NCI-H2196 (cell line): ENCODE results near the gene VSIG10L2.

Experiments
- DNase-seq: peaks from one replicate; lab custom pipeline; 2025; ENCODE audit not compliant: unreplicated experiment; lab: John Stamatoyannopoulos, UW

The VSIG10L2 gene

DNA sequence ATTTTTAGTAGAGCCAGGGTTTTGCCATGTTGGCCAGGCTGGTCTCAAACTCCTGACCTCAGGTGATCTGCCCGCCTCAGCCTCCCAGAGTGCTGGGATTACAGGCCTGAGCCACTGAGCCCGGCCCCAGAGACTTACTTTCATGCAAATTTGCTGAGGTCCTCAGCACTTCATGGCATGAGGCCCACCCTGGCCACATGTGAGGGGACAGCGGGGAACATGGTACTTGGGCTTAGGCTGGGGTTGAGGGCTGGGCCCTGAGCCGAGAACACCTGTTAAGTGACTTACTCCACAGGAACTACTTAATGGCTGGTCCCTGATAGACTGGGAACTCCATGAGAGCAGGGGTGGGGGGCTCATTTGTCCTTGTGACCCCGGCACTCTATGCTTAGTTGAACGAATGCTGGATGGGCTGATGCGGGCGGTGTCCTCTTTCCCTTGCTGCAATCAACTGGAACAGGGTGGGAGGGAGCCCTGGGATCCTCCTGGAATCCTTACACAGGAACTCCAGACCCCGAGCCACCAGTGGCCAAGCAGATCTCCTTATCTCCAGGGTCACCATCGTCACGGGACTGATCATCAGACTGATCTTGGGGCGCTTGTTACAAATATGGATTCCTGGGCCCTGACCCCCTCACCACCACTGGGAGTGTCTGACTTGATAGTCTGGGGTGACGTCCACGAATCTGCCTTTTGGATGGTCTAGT lies 1.0 kb downstream of the VSIG10L2 start:
- DNase-seq: no peak

DNA sequence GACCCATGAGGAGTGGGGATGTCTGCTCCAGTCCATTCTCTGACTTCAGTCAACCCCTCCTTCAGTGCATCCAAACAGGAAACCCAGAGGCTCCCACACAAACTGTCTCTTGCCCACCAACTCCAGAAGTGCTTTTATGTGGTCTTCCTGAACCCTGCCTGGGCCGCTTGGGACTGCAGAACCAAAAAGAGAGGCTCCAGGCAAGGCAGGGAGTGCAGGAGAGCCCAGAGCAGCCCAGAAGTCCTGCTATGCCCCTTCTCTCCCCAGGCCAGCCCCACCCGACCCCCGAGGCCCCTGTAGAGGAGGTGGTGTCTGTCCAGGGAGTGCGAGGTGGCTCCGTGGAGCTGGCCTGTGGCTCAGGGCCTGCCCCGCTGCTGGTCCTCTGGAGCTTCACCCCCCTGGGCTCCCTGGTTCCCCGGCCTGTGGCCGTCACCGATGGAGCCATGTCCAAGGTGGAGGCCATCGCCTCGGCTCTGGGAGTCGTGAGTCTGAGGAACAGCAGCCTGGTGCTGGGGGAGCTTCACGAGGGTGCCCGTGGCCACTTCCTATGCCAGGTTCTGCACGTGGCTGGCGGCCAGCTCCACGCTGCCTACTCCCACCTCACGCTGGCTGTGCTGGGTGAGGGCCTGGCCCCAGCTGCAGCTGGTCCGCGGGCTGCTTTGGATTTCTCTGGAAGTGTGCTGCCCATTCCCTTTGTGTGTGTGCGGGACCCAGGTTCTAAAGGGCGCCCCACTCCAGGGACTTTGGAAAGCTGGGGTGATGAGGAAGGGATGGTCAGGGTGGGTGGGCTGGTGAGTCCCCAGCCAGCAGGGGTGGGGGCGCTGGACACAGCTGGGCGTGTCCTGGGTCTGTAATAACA lies 1.8 kb downstream of the VSIG10L2 start:
- DNase-seq: no peak

DNA sequence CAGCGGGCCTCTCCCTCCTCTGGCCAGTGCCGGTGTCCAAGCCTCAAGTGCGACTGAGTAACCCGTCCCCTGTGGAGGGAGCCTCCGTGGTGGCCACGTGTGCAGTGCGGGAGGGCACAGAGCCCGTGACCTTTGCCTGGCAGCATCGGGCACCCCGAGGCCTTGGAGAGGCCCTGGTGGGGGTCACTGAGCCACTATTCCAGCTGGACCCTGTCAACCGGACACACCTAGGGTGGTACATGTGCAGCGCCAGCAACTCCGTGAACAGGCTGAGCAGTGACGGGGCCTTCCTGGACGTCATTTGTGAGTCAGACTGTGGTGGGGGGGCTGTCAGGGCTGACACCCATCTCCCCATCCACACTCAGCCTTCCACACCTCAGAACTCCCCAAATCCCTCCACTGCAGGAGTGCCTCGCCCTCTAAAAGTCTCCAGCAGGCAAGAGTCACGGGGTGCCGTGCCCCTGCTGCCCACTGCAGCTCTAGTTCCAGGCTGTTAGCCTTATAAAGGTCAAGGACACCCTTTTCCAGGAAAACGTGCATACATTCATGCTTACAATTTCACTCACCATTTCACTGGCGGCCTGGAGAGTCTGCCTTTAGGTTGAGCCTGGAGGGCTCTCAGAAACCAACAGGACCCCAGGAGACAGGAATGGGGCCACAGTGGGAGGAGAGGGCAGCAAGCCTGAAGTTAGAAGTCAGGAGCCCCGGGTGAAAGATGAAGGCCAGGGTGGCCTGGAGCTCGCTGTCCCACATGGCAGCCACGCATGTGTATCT lies 2.6 kb downstream of the VSIG10L2 start:
- no peak for DNase-seq

DNA sequence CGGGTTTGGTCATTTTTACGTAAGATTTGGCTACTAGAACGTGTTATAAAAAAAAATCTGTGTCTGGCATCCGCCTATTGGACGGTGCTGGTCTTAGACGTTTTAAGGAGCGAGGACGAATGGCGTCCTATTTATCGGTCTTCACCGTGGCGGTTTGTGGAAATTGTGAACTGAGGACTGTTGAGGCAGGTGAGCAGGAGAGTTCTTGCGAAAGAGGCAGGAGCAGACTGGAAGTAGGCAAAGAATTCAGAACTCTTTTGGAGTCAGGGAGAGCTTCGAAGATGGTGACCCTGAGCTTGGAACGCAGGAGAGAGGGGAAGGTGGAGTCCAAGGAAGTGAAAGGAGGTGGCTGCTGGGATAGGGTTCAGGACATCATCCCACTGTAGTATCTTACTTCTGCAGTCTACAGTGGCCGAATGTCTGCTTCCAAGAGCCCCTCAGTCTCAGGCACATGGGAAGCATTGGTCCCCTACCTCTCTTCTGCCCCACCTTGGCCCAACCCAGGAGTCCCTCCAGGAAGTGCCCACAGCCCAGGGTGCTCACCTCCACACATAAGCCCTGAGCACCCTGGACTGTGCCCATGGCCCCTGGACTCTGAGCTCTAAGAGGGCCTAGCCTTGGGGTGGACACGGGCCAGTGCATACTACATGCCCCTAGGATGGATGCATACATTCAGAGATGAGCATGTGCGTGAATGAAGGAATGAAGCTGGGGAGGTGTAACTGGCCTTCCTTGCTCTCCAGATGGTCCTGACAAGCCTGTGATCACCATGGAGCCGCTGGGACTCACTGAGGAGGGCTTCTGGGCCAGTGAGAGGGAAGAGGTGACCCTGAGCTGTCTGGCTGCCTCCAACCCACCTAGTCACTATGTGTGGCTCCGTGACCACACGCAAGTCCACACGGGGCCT lies 3.7 kb downstream of the VSIG10L2 start:
- no peak for DNase-seq

DNA sequence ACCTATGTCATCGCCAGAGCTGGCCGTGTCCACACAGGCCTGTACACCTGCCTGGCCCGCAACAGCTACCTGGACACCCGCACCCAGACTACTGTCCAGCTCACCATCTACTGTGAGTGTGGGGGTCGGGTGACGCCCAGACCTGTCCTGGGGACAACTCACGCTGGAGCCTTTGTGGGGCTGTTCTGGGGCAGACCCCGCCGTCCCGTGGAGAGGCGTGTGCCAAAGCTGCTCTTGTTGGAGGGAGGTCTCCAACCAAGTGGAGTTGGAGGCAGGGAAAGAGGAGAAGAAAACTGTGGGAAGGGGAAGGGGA lies 4.3 kb downstream of the VSIG10L2 start:
- DNase-seq: no peak

DNA sequence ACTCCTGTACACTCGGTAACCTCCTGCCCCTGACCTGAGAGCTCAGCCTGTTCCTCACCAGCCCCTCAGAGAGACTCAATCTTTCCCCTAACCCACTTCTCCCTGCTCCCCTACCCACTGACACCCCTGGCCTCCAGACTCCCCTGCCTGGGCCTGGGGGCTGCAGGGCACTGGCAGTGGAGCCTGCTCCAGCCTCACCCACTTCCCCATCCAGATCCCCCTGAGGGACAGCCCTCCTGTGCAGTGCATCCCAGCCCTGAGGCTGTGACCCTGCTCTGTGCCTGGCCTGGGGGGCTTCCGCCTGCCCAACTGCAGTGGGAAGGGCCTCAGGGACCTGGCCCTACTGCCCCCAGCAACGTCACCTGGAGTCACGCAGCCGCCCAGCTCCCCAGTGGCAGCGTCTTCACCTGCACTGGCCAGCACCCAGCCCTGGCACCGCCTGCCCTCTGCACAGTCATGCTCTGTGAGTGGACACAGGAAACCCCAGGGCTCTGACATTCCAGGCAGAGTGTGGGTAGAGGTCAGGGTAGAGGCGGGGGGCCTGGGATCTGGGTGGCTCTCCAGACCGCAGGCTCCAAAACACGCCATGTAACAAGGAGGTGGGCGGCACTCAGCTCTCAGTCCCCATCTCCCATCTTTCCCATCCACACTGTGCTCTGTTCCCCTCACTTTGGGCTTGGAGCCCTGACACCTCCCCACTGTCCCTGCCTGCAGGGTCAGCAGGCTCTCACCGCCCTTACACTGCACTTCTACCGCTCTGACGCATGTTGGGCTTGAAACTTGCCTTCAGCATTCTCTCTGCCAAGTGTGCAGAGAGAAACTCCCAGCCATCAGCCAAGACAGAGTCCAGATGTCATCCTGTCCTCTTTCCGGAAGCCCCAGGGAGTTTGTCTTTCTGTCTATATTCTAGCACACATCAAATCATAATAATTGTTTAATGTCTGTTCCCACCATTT lies 5.1 kb downstream of the VSIG10L2 start:
- no peak for DNase-seq

DNA sequence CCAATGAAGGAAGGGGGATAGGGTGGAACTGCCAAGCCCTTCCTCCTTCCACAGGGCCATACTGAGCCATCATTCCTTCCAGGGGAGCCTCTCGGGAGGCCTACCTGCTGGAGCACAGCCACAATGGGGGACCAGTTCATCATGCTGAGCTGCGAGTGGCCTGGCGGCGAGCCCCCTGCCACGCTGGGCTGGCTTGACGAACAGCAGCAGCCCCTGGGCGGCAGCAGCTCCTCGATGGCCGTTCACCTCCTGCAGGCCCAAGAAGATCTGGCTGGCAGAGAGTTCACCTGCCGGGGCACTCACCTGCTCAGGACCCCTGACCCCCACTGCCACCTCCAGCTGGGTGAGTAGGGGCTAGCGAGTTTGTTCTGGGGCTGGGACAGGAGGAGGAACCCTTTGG lies 5.9 kb downstream of the VSIG10L2 start:
- no peak for DNase-seq

DNA sequence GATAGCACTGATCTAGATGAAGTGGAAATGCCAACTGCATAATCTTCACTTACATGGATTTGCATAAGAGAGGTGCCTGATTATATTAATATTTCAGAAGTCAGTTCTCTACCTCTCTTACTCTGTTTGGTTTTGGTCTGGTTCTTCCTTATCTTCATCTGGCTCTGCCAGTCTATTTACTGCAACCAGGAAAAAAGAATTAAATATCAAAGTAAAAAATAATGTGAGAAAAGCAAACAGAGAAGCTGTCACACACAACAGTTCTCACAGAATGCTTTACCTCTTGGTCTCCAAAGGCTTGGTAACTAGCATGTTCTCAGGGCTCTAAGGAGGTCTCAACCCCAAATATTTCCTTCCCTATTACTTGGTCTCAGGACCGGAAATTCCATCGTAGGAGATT lies 6.7 kb downstream of the VSIG10L2 start:
- DNase-seq: peak; percentile 41

DNA sequence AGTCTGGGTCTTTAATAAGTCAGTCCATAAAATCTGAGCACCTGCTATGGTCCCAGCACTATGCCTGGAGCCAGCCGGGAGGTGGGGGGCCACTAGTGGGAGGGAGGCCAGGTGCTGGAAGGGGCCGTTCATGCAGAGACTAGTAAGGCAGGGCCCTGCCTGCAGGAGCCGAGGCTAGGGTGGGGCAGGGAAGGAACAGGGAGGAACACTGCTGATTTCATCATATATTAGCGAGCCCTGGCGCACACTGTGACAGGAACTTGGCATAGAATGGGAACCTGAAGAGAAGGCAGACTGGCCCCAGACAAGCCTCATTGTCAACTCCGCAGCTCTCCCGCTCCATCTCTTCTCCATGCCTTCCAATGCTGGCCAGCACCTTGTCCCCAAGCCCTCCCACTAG lies 7.1 kb downstream of the VSIG10L2 start:
- peak; percentile 41 for DNase-seq

DNA sequence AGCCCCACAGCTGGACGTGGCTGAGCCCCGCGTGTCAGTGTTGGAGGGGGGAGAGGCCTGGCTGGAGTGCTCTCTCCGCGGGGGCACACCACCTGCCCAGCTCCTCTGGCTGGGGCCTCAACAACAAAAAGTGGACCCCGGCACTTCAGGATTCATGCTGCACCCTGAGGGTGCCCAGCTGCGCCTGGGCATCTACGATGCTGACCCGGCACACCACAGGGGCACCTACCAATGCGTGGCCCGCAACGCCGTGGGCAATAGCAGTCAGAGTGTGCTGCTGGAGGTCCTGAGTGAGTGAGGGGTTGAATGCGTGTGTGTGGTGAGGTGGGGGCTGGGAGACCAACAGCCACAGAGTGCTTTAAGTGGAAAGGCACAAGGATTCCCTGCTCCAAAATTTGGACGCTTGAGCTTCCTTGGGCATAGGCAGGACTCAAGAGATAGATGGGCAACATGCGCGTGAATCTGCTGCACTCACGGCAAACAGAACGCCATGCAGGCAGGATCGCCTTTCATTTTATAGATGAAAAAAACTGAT lies 7.6 kb downstream of the VSIG10L2 start:
- DNase-seq: no peak

DNA sequence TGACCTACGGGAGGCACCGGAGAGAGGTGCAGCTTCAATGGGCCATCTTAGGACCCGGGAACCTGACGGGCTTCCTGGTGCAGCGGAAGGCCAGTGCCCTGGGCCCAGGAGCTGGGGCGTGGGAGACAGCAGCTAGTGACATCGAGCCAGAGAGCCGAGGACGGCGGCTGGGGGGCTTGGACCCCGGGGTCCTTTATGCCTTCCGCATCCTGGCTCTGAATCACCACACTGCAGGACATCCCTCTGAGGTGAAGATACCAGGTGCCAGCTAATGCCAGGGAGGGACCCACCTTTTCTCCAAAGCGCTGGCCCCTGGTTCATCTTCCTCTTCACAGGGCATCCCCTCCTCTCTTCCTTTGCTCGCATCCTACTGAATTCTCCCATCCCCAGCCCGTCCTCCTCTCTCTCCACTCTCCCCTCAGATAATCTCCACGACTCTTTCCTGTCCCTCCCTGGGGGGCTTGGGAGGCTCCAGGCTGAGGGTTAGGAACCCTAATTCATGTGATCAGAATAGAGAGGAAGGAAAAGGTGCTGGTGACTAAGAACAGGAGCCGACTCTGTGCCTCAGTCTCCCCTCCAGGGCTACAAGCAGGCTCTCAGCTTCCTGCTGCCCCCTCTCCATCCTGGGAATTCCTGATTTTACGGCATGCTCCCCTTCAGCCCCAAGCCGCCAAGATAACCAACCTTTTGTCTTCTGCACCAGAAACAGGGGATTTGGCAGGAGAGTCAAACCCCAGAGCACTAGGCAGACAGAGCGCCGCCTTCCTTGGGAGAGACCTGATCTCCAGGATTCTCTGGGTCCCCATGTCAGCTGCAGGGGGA lies 8.5 kb downstream of the VSIG10L2 start:
- DNase-seq: no peak

DNA sequence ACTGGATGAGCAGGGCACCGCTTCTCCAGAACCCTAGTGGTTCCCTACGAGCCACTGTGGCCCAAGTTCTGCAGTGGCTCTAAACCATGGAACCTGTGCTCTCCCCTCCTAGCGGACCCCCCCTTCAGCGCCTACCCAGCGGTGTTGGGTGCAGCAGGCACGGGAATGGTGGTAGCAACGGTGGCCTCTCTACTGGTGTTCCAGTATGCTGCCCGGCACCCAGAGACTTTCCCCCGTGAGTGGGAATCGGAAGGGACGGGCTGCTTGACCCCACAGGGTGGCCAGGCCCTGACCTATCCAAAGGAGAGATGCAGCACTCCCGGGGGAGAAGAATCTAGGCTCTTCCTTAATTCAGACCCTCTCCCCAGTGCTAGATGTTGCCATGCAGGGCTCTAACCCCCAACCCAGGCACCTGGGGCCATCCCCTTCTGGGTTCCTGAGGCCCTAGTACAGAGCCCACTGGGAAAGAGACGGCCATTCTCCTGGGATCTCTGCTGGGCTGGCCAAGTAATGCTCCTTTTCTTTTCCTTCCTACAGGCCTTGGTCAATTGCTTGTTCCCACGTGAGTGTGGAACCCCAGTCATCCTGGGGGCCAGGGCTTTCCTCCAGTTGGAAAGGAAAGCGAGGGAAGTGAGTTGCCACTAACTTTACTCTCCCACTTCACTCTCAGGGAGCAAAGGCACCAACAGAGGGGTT lies 9.2 kb downstream of the VSIG10L2 start:
- no peak for DNase-seq

DNA sequence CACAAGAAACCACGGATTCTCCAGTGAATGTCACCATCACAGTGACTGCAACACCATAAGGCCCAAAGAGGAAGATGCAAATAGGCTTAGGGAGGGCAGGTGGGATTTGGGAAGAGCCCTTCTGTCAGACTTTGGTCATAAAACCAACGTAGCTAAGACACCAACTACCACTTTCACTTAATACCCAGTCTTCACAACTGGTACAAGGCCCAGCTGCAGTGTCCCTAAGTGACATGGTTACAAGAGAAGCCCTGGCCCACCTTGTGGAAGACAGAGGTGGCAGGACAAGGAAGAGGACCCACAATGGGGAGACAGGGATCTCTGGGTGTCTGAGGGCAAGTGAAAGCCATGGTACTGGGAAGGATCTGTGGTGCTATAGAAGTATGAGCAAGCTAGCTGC lies 10.0 kb downstream of the VSIG10L2 start:
- no peak for DNase-seq

DNA sequence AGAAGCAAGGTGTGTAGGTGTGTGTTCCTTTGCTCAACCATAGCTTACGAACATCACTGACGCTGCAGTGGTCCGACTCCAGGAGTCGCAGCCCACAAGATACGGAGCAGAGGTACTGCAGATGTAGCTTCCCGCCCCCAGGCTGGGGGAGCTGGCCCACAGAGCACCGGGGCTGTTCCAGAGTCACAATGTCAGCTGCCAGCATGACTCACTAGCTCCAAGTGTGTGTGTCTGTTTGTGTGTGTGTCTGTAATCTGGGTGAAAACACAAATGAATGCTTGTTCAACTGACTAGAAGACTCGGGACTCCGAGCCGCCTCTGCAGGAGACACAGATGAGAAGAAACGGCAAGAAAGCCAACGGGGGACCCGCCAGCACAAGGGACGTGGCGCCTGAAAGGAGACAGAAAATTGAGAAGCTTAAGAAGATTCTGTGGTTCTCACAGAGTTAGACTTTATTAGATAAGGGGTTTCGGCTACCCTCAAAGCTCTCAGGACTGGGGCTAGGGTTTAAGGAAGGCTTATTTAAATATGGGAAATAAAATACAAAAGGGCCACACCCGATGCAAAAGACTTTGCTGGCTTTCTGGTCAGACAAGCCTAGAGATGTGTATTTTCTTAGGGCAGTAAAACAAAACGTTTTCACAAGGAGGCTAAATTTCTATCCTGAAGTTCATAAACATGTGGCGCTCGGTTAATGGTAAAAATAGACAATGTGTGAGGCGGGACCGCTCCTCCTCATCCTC lies 10.7 kb downstream of the VSIG10L2 start:
- DNase-seq: no peak

DNA sequence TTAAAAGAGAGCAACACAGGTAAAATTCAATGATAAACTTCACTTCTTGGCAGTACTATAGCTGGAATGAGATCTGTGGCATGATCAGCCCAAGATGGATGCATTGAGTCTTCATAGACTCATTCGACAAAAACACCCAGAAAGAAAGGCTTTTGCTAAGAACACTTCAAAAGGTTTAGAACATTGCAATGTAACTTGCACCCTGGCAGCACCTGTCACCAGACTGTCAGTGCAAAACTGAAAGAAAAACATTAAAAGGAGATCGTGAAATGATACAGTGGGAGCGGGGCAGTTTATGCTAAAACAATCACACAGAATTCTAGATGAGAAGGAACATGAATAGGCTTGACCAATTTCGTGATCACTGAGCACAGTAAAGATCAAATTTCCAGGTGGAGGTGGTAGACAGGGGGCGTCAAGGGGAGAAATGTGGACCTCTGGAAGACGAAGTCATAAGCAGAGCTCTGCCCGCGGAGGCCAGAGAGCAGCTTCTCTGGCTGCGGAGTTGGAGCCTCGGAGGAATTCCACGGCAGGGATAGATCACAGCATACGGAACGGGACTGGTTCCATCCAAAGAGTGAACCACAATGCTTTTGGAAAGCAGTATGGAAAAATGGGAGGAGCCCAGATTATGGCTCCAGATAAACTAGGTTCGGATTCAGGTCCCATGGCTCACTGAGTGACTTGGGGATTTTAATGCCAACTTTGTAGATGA lies 11.9 kb downstream of the VSIG10L2 start:
- no peak for DNase-seq

DNA sequence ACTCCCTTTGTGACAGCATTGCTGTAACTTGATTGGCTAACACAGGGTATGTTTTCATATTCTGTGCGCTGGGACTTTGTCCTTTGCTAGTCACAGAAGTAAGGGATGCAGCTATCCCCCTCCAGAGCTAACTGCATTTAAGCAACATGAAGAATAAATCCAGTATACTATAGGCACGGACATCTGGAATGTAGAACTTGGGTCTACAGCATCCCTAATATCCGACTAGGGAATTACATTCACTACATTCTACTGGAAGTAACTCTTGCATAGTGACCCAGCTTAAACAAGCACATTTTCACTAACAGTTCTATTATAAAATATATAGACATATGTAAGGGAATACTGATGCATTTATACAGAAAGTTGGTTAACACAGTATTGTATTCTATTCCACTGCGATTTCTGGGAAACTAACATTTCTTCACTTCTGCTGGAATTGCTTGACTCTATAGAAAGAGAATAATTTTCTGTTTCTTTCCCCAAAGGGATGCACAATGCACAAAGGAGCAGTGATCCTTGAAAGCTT lies 13.1 kb downstream of the VSIG10L2 start:
- DNase-seq: no peak
